GM21737 (cell line): Measurements from ENCODE around the gene CACTIN.

Source experiments
- ATAC-seq: cut with Tn5 transposase; IDR thresholded peaks from one replicate; pipeline ENCODE4 v1.9.1; 2021; ENCODE audit warnings: mild to moderate bottlenecking, moderate library complexity; ENCODE audit not compliant: unreplicated experiment

Gene CACTIN

DNA sequence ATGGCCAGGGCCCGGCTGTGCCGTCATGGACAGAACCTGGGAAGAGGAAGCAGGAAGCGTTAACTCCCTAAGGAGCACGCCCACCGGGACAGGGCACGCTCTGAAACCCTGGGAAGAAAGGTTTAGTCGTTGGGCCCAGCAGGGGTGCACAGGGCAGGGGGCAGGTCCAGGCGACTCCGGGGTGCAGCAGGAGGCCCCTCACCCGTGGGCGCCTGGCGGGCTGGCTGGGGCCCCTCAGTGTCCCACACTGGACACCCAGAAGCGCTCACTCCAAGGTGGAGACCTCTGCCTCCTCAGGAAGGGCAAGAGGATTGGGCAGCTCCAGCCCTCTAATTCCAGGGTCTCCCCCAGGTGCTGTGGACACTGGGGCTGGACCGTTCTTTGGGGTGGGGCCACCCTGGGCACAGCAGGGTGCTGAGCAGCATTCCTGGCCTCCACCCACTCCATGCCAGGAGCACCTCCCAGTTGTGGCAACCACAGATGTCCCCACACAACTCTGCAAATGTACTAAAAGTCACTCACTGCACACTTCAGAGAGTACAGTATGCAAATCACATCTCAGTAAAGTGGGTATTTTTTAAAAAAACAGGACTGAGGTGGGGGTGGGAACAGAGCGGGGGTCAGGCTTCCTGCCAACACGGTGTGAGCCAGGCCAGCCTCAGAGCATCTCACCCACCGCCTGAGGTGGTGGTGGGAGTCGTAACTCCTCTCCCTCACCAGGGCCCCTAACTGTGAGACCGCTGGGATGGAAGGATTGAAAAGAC, 38.5 kb upstream of the CACTIN start:
- ATAC-seq = no peak

DNA sequence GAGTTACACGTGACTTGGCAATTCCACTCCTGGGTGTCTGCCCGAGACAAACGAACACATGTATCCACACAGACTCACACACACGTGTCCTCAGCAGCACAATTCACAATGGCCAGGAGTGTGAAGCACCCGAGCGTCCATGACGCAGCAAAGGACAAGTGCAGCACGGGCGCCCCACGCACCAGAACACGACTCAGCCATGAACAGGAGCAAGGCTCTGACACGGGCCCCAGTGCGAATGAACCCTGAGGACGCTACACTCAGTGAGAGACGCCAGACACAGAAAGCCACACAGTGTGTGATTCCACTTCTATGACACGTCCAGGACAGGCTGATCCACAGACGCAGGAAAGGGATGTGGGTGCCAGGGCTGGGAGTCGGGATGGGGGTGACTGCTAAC, 37.2 kb upstream of the CACTIN start:
- ATAC-seq = no peak

DNA sequence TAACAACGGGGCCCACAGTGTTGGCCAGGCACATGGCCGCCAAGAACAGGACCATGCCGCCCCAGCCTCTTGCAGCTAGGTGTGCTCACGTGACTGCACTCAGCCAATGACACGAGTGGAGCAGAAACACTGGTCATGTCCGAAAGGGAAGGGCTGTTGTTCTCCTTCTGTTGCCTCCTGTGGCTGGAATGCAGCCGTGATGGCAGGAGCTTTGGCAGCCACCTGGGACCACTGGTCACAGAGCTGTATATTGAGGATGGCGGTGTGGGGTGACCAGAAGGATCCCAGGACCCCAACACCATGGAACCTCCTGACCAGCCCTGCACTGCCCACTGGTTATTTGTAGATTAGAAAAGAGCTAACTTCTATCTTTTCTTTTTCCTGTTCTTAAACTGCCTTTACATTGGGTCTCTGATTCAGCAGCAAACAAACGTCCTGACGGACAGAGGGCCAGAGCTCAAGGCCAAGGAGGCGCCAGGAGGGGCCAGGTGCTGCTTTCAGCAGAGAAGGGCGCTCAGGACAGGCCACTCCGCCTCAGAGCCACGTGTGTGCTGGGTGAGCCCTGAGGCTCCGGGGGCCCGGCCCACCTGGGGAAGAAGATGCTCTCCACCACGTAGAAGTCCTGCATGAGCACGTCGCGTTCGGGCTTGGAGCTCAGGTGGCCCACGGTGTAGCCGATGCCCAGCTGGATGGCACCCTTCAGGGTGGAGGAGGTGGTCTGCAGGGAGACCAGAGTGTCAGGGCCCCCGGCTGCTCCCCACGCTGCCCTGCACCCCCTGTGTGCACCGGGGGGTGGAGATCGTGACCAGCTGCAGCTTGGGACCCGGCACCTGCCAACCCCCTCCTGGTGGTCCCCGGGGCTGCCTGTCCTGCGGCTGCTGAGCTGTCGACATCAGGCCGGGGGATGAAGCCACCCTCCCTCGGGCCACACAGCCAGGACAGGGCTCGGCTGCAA, 35.0 kb upstream of the CACTIN start:
- no peak for ATAC-seq

DNA sequence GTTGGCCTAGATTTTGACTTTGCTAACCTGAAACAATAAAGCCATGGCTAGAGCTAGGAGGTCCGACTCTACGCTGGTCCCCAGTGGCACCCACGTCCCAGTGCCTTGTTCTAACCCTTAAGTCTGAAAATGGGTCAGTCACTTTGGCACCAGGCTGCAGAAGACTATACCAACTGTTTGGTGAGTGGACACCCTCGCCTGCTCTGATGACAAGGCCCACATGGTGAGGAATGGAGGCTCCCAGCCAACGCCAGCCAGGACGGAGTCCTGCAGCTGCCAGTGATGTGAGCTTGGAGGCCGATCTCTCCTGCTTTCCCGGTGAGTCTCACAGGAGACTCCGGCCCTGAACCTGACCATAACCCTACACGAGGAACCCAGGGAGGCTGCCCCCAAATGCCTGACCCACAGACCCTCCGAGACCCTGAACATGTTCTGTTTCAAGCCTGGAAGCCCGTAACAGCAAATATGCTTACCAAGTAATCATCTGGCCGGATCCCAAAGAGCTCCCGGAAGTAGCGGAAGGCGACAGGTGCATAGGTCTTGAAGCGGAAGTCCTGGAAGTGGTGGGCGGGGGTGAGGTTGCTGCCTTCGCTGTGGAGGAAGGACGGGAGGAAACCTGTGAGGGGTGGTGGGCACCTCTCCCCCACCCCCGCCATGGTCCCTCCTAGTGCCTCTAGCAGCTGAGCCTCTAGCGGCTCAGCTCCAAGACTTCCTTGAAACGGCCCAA, 34.1 kb upstream of the CACTIN start:
- ATAC-seq = no peak

DNA sequence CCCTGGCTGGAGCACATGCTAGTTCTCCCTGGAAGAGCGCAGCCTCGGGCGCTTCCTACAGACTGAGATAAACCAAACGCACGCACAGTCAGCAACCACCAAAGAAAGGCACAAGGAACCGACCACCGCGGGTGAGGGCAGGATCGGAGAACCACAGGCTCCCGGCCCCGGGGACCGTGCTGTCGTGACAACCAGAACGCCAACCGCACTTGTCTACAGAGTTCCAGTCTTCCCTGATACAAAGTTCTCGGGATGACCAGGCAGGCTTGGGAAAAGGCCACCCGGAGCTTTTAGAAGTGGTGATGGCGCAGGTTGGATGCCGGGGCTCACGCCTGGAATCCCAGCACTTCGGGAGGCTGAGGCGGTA, 33.1 kb upstream of the CACTIN start:
- no peak for ATAC-seq

DNA sequence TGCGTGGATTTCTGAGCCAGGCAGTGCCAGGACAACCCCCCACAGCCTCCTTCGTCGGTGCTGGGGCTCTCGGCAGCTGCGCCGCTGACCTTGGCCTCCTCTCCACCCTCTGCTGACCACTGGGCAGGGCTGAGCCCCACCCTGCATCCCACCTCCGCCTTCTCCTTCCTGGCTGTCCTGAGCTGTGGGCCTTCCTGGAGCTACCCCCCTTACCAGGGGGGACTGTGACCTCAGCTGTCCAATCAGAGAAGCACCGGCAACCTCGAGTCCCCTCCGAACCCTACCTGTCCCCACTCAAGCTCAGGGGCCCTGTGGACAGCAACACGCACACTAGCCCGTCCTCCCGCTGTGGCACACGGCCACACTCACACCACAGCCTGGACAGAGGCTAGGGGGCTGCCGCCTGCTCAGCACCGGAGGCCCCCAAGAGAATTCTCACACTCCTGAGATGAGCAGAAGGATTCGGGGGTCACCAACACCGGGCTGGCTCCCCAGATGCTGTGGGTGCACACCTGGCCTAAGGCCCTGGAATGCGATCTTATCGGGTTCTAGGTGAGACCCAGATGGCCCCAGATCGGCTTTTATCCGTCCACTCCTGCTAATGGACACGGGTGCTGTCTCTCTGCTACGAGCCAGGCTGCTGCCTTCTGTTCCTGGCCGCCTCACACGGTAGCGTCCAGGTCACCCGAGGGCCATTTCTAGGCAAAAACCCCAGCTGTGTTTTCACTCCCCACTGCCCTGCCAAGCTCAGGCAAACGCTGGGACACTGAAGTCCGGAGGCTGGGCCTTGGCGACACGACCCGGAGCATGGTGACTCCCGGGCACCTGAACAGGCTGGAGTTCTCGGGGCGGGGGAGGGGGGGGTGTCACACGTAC, 32.5 kb upstream of the CACTIN start:
- ATAC-seq = no peak

DNA sequence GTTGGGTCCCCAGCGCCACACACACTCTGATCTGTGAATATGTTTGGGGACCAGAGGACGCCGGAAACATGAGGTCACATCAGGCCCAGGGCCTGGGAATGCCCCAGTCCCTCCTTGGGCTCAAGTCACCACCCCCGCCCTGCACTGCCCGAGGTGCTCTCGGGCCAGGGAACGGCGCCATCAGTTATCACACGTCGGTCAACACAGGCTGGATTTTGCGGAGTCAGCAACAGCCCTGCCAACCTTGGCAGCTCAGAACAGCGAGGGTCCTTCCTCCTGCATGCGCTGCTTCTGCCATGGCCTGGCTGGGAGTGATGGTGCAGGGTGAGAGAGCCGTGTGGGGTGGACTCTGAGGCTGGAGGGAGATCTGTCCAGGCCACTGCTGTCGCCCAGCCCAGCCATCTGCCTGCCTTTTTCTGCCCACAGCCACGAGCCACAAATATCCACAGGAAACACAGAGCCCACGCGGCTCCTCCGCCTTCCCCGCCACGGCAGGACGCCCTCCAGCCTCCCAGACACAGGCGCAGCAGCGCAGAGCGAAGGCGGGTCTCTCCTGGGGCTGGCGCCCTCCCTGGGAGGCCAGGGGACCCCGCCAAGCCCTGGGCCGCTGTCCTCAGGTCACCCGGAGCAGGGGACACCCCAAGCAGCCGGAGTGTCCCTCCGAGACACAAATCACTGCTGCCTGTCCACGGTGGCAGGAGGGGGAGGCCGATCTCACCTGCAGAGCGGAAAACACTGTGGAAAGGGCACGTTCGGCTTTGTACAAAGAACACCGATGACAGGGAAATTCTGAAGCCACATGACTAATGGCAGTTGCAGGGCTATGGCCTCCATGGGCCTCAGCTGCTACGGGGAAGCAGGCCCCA, 31.6 kb upstream of the CACTIN start:
- no peak for ATAC-seq

DNA sequence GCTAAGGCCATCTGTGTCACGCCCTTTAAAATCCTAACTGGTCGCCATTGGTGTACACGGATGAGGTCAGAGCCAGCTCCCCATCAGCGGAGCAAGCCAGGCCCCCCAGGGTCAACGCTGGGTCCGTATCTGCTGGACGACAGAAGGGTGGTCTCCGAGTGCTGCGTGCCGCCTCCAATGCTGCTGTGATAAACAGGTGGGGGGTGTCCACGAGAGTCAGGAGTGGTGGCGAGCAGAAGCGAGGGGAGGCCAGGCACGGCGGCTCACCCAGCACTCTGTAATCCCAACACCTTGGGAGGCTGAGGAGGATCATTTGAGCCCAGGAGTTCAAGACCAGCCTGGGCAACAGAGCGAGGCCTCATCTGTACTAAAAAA, 30.8 kb upstream of the CACTIN start:
- no peak for ATAC-seq

DNA sequence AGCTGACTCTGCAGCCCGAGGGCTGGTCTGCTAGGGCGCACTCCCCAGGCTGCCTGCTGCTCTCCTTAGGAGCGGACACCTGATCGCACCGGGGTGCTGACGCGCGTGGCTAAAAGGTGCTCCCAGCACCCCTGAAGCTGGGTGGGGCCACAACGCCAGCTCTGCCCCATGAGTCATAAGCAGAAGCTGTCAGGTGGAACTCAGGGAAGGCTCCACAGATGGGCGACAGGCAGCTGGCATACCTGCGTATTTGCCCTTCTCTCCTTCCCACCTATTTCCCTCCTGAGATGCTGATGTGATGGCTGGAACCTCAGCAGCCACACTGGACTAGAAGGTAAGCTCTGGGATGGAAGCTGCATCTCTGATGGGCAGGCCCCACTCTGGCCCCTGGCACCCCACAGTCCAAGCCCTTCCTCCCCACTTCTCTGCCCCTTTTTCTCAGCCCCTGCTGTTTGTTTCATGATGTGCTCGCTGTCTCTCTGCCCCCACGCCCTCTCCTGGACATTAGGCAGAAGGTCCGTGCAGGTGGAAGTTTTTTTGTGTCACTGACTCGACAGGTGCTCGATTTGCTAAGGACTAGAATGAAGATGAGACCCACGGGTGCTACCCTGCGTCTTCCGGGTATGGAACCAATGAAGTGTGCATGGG, 30.3 kb upstream of the CACTIN start:
- ATAC-seq = no peak

DNA sequence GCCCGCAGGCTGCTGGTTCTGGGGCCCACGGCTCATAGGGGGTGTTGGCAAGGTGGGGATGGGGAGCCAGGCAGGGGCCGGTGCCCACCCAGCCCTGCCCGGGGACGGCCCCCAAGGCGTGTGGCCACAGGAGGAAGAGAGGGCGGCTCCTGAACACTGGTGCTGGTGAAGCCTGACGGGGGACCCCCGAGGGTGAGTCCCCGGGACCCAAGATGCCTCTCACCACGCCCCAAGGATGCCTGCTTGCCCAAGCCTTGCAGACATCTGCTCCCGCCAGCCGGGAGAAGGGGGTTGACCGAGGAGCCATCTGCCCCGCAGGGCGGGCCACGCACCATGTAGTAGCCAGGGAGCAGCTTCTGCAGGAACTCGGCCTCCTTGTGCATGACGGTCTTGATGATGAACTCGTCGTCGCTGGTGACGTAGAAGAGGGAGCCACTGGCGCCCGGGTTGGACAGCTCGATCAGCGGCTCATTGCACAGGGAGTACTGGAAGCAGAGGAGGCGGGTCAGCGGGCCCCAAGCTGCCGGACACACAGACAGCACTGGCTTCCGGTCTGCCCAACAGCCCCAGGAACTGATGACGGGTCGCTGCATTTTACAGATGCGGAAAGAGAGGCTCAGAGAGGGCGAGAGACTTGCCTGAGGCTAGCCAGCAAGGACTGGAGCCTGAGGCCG, 29.6 kb upstream of the CACTIN start:
- no peak for ATAC-seq

DNA sequence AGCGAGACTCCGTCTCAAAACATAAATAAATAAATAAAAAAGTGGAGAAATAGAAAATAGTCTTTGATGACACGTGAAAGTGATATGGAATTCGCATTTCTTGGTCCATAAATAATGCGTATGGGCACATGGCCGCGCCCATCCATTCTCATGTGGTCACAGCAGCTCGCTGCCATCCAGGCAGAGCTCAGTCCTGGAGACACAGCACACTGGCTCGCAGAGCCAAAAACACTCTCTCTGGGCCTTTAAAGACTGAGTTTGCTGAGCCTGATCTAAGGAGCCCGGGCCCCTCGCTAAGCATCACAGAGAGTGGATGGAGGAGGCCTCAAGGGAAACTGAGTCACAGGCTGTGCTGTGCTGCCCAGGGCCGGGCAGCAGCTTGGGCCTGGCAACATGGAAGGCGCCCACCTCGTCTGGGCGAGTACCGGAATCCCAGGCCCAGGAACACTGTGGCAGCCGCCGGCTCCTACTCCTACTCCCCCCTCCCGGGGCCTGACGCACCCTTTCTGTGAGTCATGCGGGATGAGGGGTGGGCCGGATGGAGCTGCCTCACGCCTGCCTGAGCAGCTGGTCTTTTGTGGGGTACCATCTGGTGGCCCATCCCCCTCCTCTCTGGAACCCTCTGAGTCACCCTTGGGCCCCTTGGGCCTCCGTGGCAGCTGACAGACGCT, 28.9 kb upstream of the CACTIN start:
- ATAC-seq = no peak

DNA sequence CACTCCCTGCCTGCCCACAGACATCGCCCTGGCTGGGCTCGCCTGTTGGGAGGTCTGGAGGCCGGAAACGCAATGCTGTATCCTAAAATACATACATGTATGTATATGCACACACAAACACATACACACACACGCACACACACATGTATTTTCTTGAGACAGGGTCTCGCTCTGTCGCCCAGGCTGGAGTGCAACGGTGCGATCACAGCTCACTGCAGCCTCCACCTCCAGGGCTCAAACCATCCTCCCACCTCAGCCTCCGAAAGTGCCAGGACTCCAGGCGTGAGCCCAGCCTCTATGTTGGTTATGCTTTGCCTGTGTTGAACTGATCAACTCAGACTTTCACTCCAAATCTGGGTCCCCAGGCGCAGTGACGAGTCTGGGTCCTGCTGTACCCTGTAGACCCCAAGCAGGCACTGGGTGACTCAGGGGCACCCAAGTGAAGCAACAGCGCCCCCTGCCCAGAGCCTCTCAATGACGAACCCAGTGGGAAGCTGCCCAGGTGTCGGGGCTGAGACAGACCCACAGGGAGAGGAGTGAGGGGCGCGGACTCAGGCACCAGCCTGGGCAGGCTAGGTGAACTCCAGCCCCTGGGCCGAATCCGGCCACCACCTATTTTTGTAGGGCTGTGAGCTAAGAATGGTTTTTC, 27.4 kb upstream of the CACTIN start:
- no peak for ATAC-seq

DNA sequence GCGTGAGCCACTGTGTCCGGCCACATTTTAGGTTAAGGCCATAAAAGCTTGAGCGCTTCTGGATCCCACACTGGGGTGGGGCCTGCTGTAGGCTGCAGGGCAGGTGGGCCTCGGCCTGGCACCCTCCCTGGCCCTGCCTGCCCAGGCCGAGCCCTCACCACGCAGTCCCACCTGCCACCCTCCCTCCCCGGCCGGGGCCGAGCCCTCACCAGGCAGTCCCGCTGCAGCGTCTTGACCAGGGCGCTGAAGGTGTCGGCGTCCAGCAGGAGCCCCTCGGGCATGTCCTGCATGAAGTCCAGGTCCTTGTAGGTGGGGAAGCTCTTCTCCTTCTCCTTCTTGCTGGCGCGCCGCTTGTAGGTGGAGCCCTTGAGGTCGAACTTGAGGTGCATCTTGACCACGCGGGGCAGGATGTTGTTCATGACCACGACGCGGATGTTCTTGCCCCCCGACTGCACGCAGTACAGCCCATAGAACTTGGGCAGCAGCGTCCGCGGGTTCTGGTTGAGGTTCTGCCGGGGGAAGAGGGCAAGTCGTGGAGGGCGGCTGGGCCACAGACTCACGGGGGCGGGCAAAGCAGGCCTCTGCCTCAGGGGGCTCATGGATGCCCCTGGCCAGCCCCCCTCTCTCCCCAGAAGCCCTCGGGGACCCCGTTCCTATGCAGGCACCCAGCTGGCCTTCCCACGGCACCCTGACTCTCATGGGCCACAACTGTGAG, 26.6 kb upstream of the CACTIN start:
- ATAC-seq = no peak

DNA sequence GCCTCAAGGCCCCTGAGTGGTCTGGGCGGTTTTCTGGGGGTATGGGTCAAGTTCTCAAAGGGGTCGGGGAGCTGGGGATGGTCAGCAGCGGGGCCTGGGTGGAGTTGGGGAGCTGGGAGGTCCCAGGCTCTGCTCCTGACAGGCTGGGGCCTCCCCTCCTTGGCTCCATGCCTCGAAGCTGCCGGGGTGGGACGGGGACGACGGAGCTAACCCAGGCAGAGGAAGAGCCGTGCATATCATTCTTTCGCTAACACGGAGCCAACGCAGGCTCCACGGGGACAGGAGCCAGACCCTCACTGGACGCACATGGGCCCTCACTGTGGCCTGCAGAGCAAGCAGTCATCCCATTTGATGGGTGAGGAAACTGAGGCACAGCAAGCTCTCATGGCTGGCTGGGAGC, 25.8 kb upstream of the CACTIN start:
- ATAC-seq = no peak

DNA sequence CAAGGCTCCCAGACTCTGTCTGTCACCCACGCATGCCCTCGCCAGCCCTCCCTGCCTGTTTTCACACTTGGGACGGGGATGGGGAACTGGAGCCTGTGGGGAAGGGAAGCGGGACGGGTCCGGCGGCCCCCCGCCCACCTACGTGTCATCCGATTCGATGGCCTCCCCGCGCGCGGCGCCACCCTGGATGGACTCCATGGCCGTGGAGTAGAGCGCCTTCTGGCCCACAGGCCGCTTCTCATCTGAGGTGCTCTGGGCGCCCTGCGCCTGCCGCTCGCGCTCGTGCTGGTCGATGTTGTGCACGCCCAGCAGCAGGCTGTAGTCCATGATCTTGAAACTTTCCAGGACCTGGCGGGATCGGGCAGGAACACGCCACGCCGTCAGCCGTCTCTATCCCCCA, 25.1 kb upstream of the CACTIN start:
- ATAC-seq = no peak

DNA sequence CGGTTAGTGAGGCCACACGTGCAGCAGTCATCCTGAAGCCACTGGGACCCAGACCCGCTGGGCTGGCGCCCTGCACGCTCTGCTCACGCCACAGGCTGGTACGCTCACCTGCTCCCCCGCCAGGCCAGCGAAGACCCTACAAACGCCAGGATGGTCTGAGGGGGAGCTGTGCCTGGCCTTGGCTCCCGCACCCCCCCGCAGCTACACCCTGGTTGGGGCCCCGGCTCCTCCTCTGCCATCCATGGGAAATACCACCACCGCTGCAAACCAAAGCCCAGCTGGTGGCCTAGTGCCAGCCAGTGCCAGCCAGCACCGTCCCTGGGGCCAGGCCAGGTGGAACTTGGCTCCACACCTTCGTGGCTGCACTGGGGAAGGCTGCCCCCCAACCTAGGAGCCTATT, 23.3 kb upstream of the CACTIN start:
- no peak for ATAC-seq
